ENCODE results near the gene GABBR1.
"Not testable (repeated sequence)": the region's sequence is repeated elsewhere in the genome, so short reads cannot be mapped to it uniquely, and the experiment has no call there.

Gene GABBR1

GRCh38 chr6:29632789-29633533, at the start of gene GABBR1:
Gene GABBR1, minus strand, starts transcription at chr6:29633183. Its CDS starts 798 bp downstream, at chr6:29632385.
- DNase-seq: peak; percentile 57

- DNase-seq: no peak
Observed at GRCh38 chr6:29681811-29682210, 48.8 kb upstream of the GABBR1 start.

GRCh38 chr6:29680904-29681303, 47.9 kb upstream of the GABBR1 start, which contains the start of gene ZFP57:
Gene ZFP57, minus strand, starts transcription at chr6:29681152. Its CDS starts 4,149 bp downstream, at chr6:29677003.
- no peak for DNase-seq

GRCh38 chr6:29680416-29680815, 47.4 kb upstream of the GABBR1 start:
- no peak for DNase-seq

- DNase-seq: no peak
Observed at GRCh38 chr6:29679962-29680361, 47.0 kb upstream of the GABBR1 start.

GRCh38 chr6:29678114-29678513, 45.1 kb upstream of the GABBR1 start:
- DNase-seq: no peak

- DNase-seq: no peak
Observed at GRCh38 chr6:29676981-29677601, 44.1 kb upstream of the GABBR1 start.

GRCh38 chr6:29675561-29675960, 42.6 kb upstream of the GABBR1 start:
- DNase-seq: no peak

- DNase-seq: no peak
Observed at GRCh38 chr6:29674008-29674407, 41.0 kb upstream of the GABBR1 start.

- DNase-seq: no peak
Observed at GRCh38 chr6:29673161-29673560, 40.2 kb upstream of the GABBR1 start.

GRCh38 chr6:29672116-29672515, 39.1 kb upstream of the GABBR1 start:
- not testable (repeated sequence) for DNase-seq

- no peak for DNase-seq
Observed at GRCh38 chr6:29671026-29671425, 38.0 kb upstream of the GABBR1 start.

- no peak for DNase-seq
Observed at GRCh38 chr6:29667158-29667557, 34.2 kb upstream of the GABBR1 start.

- no peak for DNase-seq
Observed at GRCh38 chr6:29666826-29667130, 33.8 kb upstream of the GABBR1 start.

GRCh38 chr6:29665942-29666825, 33.2 kb upstream of the GABBR1 start:
- no peak for DNase-seq

- DNase-seq: no peak
Observed at GRCh38 chr6:29663300-29664042, 30.5 kb upstream of the GABBR1 start.

GRCh38 chr6:29661502-29662141, 28.6 kb upstream of the GABBR1 start:
- DNase-seq: not testable (repeated sequence)

GRCh38 chr6:29661071-29661470, 28.1 kb upstream of the GABBR1 start:
- no peak for DNase-seq

- no peak for DNase-seq
Observed at GRCh38 chr6:29656798-29657197, 23.8 kb upstream of the GABBR1 start, which contains the start of gene MOG. Gene MOG, plus strand, starts transcription at chr6:29657092. Its CDS starts 118 bp downstream, at chr6:29657210.

GRCh38 chr6:29656157-29656556, 23.2 kb upstream of the GABBR1 start:
- no peak for DNase-seq

GRCh38 chr6:29655658-29656057, 22.7 kb upstream of the GABBR1 start:
- no peak for DNase-seq

GRCh38 chr6:29653452-29654038, 20.6 kb upstream of the GABBR1 start:
- DNase-seq: peak; percentile 49
